SK-N-SH (cell line): Measurements from ENCODE around the gene ESPL1. TPM values are rescaled to one million over a fixed set of nuclear protein-coding genes. Genes with fewer than 3 reads are reported as not detected.

Experiments
- CTCF ChIA-PET: fragments of 300-600, 350-600 bp; formaldehyde crosslinking; extraction: SDS; loops from one replicate; lab custom pipeline; 2021; lab: Yijun Ruan, JAX
- POLR2A ChIA-PET: fragments of 350-600 bp; sonication (Branson Sonifier 250); formaldehyde crosslinking; extraction: SDS; loops from one replicate; lab custom pipeline; 2020; ENCODE audit warnings: antibody characterized with exemption, inconsistent platforms; lab: Yijun Ruan, JAX
- DNase-seq: peaks from one replicate; pipeline ENCODE4 v3.0.0; 2012
- H2AFZ ChIP-seq: fragments of 200-600 bp; sonication (generic); 2 replicates; pipeline ENCODE4 v1.8.1; 2016; ENCODE audit warnings: antibody characterized with exemption, mild to moderate bottlenecking, low read depth
- H3F3A ChIP-seq: fragments of 200-600 bp; sonication (generic); replicated peaks from 2 replicates; pipeline ENCODE3; 2016; ENCODE audit warnings: antibody characterized with exemption, mild to moderate bottlenecking; ENCODE audit not compliant: insufficient read depth
- H3K27ac ChIP-seq, 2 experiments: fragments of 200-500 bp in 1 of 2; fragments of 200-600 bp in 1 of 2; sonication (Bioruptor generic) in 1 of 2; sonication (generic), shearing (Covaris generic) in 1 of 2; 2 replicates each; pipeline versions ENCODE4 v1.5.1 to v1.6.1; 2014 to 2016; ENCODE audit warnings: low read depth in 2 of 2, inconsistent platforms in 1 of 2, low read length in 1 of 2, mild to moderate bottlenecking in 1 of 2, mixed read lengths in 1 of 2
- H3K27me3 ChIP-seq: fragments of 200-600 bp; sonication (generic), shearing (Covaris generic); 2 replicates; pipeline ENCODE4 v1.6.1; 2016; ENCODE audit warnings: mixed run types; ENCODE audit not compliant: insufficient read depth
- H3K36me3 ChIP-seq, 2 experiments: fragments of 200-500 bp in 1 of 2; fragments of 200-600 bp in 1 of 2; sonication (Bioruptor generic) in 1 of 2; sonication (generic) in 1 of 2; replicated peaks in 1 of 2; 2 replicates each; pipeline versions ENCODE3 to v1.5.1; 2014 to 2016; ENCODE audit warnings: low read length in 1 of 2, mild to moderate bottlenecking in 1 of 2; ENCODE audit not compliant: insufficient read depth in 2 of 2, control insufficient read depth in 1 of 2
- H3K4me1 ChIP-seq, 2 experiments: fragments of 200-500 bp in 1 of 2; fragments of 200-600 bp in 1 of 2; sonication (Bioruptor generic) in 1 of 2; sonication (generic), shearing (Covaris generic) in 1 of 2; 2 replicates each; pipeline versions ENCODE4 v1.5.1 to v1.6.1; 2014 to 2016; ENCODE audit warnings: low read depth in 1 of 2, low read length in 1 of 2, mixed run types in 1 of 2; ENCODE audit not compliant: insufficient read depth in 2 of 2, control insufficient read depth in 1 of 2
- H3K4me2 ChIP-seq: fragments of 200-600 bp; sonication (generic), shearing (Covaris generic); 2 replicates; pipeline ENCODE4 v1.6.1; 2017; ENCODE audit warnings: mixed run types
- H3K4me3 ChIP-seq, 2 experiments: fragments of 200-500 bp in 1 of 2; fragments of 200-600 bp in 1 of 2; sonication (Bioruptor generic) in 1 of 2; sonication (generic), shearing (Covaris generic) in 1 of 2; 2 replicates each; pipeline versions ENCODE4 v1.5.1 to v1.8.1; 2014 to 2016; ENCODE audit warnings: low read depth in 2 of 2, inconsistent platforms in 1 of 2, low read length in 1 of 2, mild to moderate bottlenecking in 1 of 2, mixed read lengths in 1 of 2, moderate library complexity in 1 of 2
- H3K79me2 ChIP-seq: fragments of 200-600 bp; sonication (generic); 2 replicates; pipeline ENCODE4 v1.8.1; 2017; ENCODE audit warnings: mild to moderate bottlenecking; ENCODE audit not compliant: insufficient read depth
- H3K9ac ChIP-seq: fragments of 200-600 bp; sonication (generic); 2 replicates; pipeline ENCODE4 v1.6.1; 2017; ENCODE audit warnings: mixed run types
- H3K9me2 ChIP-seq: fragments of 200-600 bp; sonication (generic); 2 replicates; pipeline ENCODE4 v1.6.1; 2017; ENCODE audit warnings: mixed run types
- H3K9me3 ChIP-seq: fragments of 200-600 bp; sonication (generic); 2 replicates; pipeline ENCODE4 v1.6.1; 2017; ENCODE audit warnings: mixed run types, mild to moderate bottlenecking, moderate library complexity
- H4K20me1 ChIP-seq: fragments of 200-600 bp; sonication (generic); 2 replicates; pipeline ENCODE4 v1.6.1; 2017; ENCODE audit warnings: mild to moderate bottlenecking, mixed run types; ENCODE audit not compliant: insufficient read depth
- CHD2 ChIP-seq: fragments of 150-350 bp; IDR thresholded peaks from 2 replicates; pipeline ENCODE4 v1.6.1; 2018; ENCODE audit warnings: low read length; ENCODE audit not compliant: partially characterized antibody
- ELF1 ChIP-seq: IDR thresholded peaks from 2 replicates; pipeline ENCODE4 v1.4.0; 2012
- JUND ChIP-seq: IDR thresholded peaks from 2 replicates; pipeline ENCODE4 v1.4.0; 2012
- NRF1 ChIP-seq: IDR thresholded peaks from 2 replicates; pipeline ENCODE4 v1.6.1; 2012; ENCODE audit warnings: low read depth, mild to moderate bottlenecking, low read length
- SIN3A ChIP-seq: IDR thresholded peaks from 2 replicates; pipeline ENCODE4 v1.6.1; 2012; ENCODE audit warnings: low read depth, mild to moderate bottlenecking, low read length, moderate library complexity, borderline replicate concordance
- SMC3 ChIP-seq: IDR thresholded peaks from 2 replicates; pipeline ENCODE4 v1.6.1; 2012; ENCODE audit warnings: low read depth, low read length, improper control_type of control experiment
- YY1 ChIP-seq: IDR thresholded peaks from 2 replicates; pipeline ENCODE4 v1.4.0; 2012; ENCODE audit warnings: low read depth, mild to moderate bottlenecking
- WGBS: methylation state at CpG from one replicate; pipeline ENCODE4 v1.1.6; 2017; ENCODE audit warnings: low lambda C conversion rate; 5-methylcytosine and 5-hydroxymethylcytosine counted together
- polyA plus RNA-seq, 3 experiments: library from polyadenylated mRNA; depleted of rRNA; stranded (reverse); fragments of >200 nt; gene quantifications; 2 replicates each; pipeline ENCODE4 v1.2.3, GENCODE V29; 2012
- TF ChIP-seq, protein P1 (sequence below): fragments of 150-350 bp; IDR thresholded peaks from 2 replicates; pipeline ENCODE4 v1.6.1; 2016; ENCODE audit warnings: mild to moderate bottlenecking, low read depth, low read length
- TF ChIP-seq, protein P2 (sequence below): IDR thresholded peaks from 2 replicates; pipeline ENCODE4 v1.4.0; 2012; ENCODE audit warnings: low read depth, borderline replicate concordance
- TF ChIP-seq, protein P3 (sequence below): IDR thresholded peaks from 2 replicates; pipeline ENCODE4 v1.6.1; 2012; ENCODE audit warnings: mild to moderate bottlenecking, low read depth, low read length, moderate library complexity

ESPL1 gene
- polyA plus RNA-seq, 1 of the 3 experiments (the other 2 are of a cell fraction), result 8.6 TPM

DNA sequence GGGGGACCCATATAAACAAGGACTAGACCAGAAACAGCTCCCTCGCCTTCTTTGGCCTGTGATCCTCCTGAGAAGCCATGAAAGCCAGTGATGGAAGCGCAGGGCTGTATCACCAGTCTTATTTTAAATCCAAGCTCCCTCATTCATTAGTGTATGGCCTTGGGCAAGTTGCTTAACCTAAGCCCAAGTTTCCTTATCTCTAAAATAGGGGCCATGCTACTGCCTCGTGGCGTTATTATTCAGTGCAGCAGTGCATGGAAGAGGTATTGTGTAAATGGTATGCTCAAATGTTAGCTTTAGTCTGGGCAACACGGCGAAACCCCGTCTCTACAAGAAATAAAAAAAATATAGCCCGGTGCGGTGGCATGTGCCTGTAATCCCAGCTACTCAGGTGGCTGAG, 9.9 kb downstream of the ESPL1 start (continued):
- TF ChIP-seq ELF1 (no peak), SMC3 (no peak)
- TF ChIP-seq, all 33 proteins: peak for 0

DNA sequence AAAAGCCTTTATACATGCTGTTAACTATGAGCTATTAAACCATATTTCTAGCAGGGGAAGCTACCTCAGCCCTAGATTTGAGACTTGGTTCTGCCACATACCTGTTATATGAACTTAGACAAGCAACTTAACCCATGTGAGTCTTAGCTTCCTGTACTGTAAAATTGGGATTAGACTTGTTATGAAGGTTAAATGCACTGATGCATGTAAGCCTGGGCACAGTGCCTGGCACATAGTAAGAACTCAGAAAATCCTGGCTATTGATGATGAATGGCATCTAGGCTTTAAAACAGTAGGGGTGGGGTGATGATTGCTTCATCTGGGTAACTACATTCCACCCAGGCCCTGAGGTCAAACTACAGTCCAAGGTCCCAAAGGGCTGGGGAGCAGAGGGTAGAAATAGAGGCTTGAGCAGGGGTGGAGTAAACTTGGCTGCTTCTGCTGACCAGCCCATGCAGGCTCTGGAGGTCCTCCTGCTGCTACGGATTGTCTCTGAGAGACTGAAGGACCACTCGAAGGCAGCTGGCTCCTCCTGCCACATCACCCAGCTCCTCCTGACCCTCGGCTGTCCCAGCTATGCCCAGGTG, 11.3 kb downstream of the ESPL1 start:
- Histone ChIP-seq H3K4me1 (no peaks in the 10 kb centered on the region), H3K27ac (no peak overlapping the region), H3K4me3 (no peak overlapping the region), H3K9ac (no peak overlapping the region), H3K4me2 (no peak overlapping the region), H2AFZ (no peak overlapping the region), H4K20me1 (no peaks in the 10 kb centered on the region), H3K9me3 (no peaks in the 10 kb centered on the region), H3F3A (no peaks in the 10 kb centered on the region), H3K79me2 (0 out of 2 replicates have a peak, but pooled peaks cover 5% of the 10 kb centered on the region), H3K36me3 (peaks cover 8 to 19% of the 10 kb centered on the region in 2 experiments), H3K9me2 (no peaks in the 10 kb centered on the region), H3K27me3 (no peaks in the 10 kb centered on the region)
- POLR2A ChIA-PET, result no interaction called here
- WGBS, result 70% methylated on average over 2 of the region's 3 CpGs
- no peak for DNase-seq
- TF ChIP-seq ELF1 (no peak), SIN3A (no peak), NRF1 (no peak), YY1 (no peak), JUND (no peak), CHD2 (no peak)
- TF ChIP-seq, protein P1, sequence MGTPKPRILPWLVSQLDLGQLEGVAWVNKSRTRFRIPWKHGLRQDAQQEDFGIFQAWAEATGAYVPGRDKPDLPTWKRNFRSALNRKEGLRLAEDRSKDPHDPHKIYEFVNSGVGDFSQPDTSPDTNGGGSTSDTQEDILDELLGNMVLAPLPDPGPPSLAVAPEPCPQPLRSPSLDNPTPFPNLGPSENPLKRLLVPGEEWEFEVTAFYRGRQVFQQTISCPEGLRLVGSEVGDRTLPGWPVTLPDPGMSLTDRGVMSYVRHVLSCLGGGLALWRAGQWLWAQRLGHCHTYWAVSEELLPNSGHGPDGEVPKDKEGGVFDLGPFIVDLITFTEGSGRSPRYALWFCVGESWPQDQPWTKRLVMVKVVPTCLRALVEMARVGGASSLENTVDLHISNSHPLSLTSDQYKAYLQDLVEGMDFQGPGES, result no peak
- TF ChIP-seq, protein P2, sequence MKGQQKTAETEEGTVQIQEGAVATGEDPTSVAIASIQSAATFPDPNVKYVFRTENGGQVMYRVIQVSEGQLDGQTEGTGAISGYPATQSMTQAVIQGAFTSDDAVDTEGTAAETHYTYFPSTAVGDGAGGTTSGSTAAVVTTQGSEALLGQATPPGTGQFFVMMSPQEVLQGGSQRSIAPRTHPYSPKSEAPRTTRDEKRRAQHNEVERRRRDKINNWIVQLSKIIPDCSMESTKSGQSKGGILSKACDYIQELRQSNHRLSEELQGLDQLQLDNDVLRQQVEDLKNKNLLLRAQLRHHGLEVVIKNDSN, result no peak
- TF ChIP-seq, protein P3, sequence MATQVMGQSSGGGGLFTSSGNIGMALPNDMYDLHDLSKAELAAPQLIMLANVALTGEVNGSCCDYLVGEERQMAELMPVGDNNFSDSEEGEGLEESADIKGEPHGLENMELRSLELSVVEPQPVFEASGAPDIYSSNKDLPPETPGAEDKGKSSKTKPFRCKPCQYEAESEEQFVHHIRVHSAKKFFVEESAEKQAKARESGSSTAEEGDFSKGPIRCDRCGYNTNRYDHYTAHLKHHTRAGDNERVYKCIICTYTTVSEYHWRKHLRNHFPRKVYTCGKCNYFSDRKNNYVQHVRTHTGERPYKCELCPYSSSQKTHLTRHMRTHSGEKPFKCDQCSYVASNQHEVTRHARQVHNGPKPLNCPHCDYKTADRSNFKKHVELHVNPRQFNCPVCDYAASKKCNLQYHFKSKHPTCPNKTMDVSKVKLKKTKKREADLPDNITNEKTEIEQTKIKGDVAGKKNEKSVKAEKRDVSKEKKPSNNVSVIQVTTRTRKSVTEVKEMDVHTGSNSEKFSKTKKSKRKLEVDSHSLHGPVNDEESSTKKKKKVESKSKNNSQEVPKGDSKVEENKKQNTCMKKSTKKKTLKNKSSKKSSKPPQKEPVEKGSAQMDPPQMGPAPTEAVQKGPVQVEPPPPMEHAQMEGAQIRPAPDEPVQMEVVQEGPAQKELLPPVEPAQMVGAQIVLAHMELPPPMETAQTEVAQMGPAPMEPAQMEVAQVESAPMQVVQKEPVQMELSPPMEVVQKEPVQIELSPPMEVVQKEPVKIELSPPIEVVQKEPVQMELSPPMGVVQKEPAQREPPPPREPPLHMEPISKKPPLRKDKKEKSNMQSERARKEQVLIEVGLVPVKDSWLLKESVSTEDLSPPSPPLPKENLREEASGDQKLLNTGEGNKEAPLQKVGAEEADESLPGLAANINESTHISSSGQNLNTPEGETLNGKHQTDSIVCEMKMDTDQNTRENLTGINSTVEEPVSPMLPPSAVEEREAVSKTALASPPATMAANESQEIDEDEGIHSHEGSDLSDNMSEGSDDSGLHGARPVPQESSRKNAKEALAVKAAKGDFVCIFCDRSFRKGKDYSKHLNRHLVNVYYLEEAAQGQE, result no peak
- CTCF ChIA-PET, result interaction anchor here (1.5 to 3.0 kb wide), 9 partner anchors 7 to 120 kb away, joined by 3 to 16 read pairs (median 9); partner anchors contain the start of genes AAAS and ESPL1
